Choroid plexus epithelial cell (primary cell): ENCODE measurements around the gene MTHFD1L.

Experiments used
- DNase-seq: peaks from one replicate; pipeline ENCODE4 v3.0.0-alpha.2; 2010; ENCODE audit warnings: low read depth
- H3K4me3 ChIP-seq: 2 replicates; pipeline ENCODE4 v1.5.1; 2011; ENCODE audit warnings: low read depth, mild to moderate bottlenecking, control low read depth, low read length, moderate library complexity
- TF ChIP-seq, protein P1 (sequence below): conservative IDR thresholded peaks from 2 replicates; pipeline ENCODE4 v1.5.1; 2011; ENCODE audit warnings: low read depth, mild to moderate bottlenecking, control low read depth, inconsistent platforms, low read length, moderate library complexity

MTHFD1L gene

GRCh38 chr6:150910561-150910960 lies 45.1 kb downstream of the MTHFD1L start:
- no peak for DNase-seq
- no peak overlapping the region for H3K4me3 ChIP-seq
- TF ChIP-seq, protein P1, sequence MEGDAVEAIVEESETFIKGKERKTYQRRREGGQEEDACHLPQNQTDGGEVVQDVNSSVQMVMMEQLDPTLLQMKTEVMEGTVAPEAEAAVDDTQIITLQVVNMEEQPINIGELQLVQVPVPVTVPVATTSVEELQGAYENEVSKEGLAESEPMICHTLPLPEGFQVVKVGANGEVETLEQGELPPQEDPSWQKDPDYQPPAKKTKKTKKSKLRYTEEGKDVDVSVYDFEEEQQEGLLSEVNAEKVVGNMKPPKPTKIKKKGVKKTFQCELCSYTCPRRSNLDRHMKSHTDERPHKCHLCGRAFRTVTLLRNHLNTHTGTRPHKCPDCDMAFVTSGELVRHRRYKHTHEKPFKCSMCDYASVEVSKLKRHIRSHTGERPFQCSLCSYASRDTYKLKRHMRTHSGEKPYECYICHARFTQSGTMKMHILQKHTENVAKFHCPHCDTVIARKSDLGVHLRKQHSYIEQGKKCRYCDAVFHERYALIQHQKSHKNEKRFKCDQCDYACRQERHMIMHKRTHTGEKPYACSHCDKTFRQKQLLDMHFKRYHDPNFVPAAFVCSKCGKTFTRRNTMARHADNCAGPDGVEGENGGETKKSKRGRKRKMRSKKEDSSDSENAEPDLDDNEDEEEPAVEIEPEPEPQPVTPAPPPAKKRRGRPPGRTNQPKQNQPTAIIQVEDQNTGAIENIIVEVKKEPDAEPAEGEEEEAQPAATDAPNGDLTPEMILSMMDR = no peak

GRCh38 chr6:150914372-150914771 lies 48.9 kb downstream of the MTHFD1L start:
- TF ChIP-seq, protein P1 = no peak
- no peak for DNase-seq
- H3K4me3 ChIP-seq = no peak overlapping the region

- TF ChIP-seq, protein P1 = no peak
- DNase-seq = no peak
- no peak overlapping the region for H3K4me3 ChIP-seq
Observed at GRCh38 chr6:150915131-150915879, 49.8 kb downstream of the MTHFD1L start.

DNA sequence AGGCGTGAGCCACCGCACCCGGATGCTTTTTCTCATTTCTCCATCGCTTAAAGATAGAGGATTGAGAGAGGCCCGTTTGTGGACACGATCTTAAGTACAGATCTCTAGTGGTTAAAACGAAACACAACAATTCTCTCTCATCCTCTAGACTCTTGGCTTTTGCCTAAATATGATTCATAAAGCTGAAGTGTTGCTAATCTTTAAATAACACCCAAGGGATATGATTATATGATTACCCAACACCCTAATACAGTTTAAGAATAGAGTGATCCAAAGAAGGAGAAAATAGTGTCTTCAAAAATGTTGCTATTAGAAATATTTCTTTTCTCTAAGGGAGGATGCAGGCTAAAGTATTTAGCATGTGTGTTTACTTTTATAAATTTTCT lies 50.4 kb downstream of the MTHFD1L start:
- H3K4me3 ChIP-seq = no peak overlapping the region
- TF ChIP-seq, protein P1 = no peak
- peak; percentile 74 for DNase-seq

DNA sequence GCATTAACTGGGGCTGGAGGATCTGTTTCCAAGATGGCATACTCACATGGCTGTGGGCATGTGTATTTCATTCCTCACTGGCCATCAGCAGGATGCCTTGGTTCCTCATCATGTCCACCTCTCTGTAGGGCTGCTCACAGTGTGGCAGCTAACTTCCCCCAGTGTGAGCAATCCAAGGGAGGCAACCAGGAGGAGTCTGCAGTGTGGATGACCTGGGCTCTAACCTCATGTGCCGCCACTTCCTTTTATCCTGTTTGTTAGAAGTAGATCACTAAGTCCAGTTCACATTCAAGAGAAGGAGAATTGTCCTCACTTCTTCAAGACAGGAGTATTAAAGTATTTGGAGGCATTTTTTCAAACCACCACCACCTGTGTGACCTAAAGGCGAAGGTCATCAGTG lies 54.4 kb downstream of the MTHFD1L start:
- TF ChIP-seq, protein P1 = no peak
- DNase-seq = no peak

GRCh38 chr6:150922137-150922536 lies 56.6 kb downstream of the MTHFD1L start:
- DNase-seq = peak; percentile 19
- H3K4me3 ChIP-seq = no peak overlapping the region
- TF ChIP-seq, protein P1 = no peak

More for the DNA sequence above, 54.4 kb downstream of the MTHFD1L start:
- H3K4me3 ChIP-seq = no peak overlapping the region

DNA sequence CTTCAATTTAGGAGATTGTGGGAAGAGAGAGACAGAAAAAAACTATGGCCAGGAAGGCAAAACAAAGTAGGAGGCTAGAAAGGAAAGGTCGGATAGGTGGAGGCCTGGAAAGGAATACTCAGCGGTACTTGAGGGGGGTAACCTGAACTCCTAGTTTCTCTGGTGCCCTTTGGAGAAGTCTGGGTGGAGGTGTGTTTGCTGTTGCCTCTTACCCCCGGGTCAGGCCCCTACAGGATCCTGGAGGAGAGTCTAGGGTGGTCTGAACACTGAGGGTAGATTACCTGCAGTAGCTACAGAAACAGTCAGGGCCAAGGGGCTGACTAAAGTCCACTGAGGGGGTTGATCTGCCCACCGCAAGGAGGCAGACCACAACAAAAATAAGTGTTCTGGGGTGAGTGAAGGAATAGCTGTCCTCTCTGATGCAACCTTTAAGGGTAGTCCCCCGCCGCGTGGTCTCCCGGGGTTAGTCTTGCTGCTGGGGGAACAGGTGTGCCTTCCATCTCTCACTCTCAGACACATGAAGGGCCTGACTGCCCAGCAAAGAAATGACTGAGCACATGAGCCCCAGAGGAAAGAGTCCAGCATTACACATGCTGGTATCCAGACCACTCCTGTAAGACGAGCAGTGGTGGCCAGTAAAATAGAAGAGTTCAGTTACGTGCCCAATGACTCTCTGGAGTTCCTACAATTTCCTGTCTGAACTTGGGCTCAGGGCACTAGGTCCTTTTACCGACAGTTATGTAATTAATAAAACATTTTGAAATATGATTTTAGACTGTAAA lies 59.5 kb downstream of the MTHFD1L start:
- peak; percentile 68 for DNase-seq
- TF ChIP-seq, protein P1 = no peak
- no peak overlapping the region for H3K4me3 ChIP-seq
